Lower leg skin (tissue), 3 donors: ENCODE measurements around the gene AXIN2.

Experiments used
- POLR2A ChIP-seq, 2 donors: fragments of 450-650 bp; IDR thresholded peaks; one replicate each; pipeline ENCODE4 v1.6.1; 2016 to 2017; ENCODE audit warnings: antibody characterized with exemption in 2 of 2, mild to moderate bottlenecking in 1 of 2, moderate library complexity in 1 of 2
- TF ChIP-seq, protein P1 (sequence below), 3 donors: fragments of 450-650 bp; IDR thresholded peaks; one replicate each; pipeline ENCODE4 v1.5.1; 2016; ENCODE audit warnings: antibody characterized with exemption in 3 of 3, mild to moderate bottlenecking in 3 of 3, moderate library complexity in 2 of 3

DNA sequence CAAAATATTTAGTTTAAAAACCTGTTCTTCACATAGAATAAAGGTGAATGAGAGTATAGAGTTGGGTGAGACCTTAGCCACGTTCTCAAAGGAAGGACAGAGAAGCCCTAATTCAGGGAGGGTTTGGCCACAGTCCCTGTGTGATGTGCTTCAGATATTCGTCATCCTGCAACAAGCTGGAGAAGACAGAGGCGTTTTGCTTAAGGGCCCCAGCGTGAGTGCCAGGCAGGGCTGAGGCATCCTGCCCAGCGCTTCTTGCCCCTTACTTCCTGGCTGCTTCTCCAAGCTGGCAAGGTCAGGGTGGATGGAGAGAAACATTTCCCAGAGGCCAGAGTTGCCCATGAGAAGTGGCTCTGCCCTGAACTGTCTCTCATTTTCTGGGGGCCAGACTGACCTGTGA is 46.9 kb downstream of the AXIN2 start:
- TF ChIP-seq, protein P1, sequence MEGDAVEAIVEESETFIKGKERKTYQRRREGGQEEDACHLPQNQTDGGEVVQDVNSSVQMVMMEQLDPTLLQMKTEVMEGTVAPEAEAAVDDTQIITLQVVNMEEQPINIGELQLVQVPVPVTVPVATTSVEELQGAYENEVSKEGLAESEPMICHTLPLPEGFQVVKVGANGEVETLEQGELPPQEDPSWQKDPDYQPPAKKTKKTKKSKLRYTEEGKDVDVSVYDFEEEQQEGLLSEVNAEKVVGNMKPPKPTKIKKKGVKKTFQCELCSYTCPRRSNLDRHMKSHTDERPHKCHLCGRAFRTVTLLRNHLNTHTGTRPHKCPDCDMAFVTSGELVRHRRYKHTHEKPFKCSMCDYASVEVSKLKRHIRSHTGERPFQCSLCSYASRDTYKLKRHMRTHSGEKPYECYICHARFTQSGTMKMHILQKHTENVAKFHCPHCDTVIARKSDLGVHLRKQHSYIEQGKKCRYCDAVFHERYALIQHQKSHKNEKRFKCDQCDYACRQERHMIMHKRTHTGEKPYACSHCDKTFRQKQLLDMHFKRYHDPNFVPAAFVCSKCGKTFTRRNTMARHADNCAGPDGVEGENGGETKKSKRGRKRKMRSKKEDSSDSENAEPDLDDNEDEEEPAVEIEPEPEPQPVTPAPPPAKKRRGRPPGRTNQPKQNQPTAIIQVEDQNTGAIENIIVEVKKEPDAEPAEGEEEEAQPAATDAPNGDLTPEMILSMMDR (IDR thresholded peaks at IDR 0.05) = no peak
- no peak for TF ChIP-seq POLR2A (IDR thresholded peaks at IDR 0.05)
